Lung (tissue), 16 donors: ENCODE measurements around the gene CD59. TPM values are rescaled to one million over a fixed set of nuclear protein-coding genes. Genes with fewer than 3 reads are reported as not detected.

ENCODE experiments used
- ATAC-seq: fragments of 200-7000 bp; cut with Tn5 transposase; one replicate; pipeline ENCODE4 v1.9.1; 2020; ENCODE audit warnings: moderate number of reproducible peaks; ENCODE audit not compliant: insufficient read depth, low FRiP score
- DNase-seq, 3 donors: peaks; one replicate each; pipeline ENCODE4 v3.0.0-alpha.2; 2013 to 2017
- H3K27ac ChIP-seq, 2 donors: one replicate each; pipeline ENCODE4 v1.5.1; 2013; ENCODE audit warnings: mild to moderate bottlenecking in 2 of 2, moderate library complexity in 2 of 2, control low read depth in 1 of 2, inconsistent platforms in 1 of 2, low read depth in 1 of 2, low read length in 1 of 2
- H3K27me3 ChIP-seq, 3 donors: one replicate each; pipeline ENCODE4 v1.5.1; 2013; ENCODE audit warnings: low read length in 2 of 3; ENCODE audit not compliant: control insufficient read depth in 3 of 3, insufficient read depth in 3 of 3
- H3K36me3 ChIP-seq, 4 donors: one replicate each; pipeline ENCODE4 v1.5.1; 2013; ENCODE audit warnings: low read length in 4 of 4, mild to moderate bottlenecking in 1 of 4, moderate library complexity in 1 of 4; ENCODE audit not compliant: control insufficient read depth in 4 of 4, insufficient read depth in 4 of 4
- H3K4me1 ChIP-seq, 5 donors: one replicate each; pipeline ENCODE4 v1.5.1; 2013; ENCODE audit warnings: low read length in 5 of 5, mild to moderate bottlenecking in 2 of 5, moderate library complexity in 1 of 5; ENCODE audit not compliant: control insufficient read depth in 5 of 5, insufficient read depth in 5 of 5
- H3K4me3 ChIP-seq: one replicate; pipeline ENCODE4 v1.5.1; 2013; ENCODE audit warnings: mild to moderate bottlenecking, control low read depth, moderate library complexity
- H3K9ac ChIP-seq, 2 donors: one replicate each; pipeline ENCODE4 v1.5.1; 2013; ENCODE audit warnings: low read length in 2 of 2, control low read depth in 1 of 2; ENCODE audit not compliant: insufficient read depth in 1 of 2
- H3K9me3 ChIP-seq, 4 donors: one replicate each; pipeline ENCODE4 v1.5.1; 2013; ENCODE audit warnings: low read length in 3 of 4, mild to moderate bottlenecking in 1 of 4, moderate library complexity in 1 of 4; ENCODE audit not compliant: control insufficient read depth in 4 of 4, insufficient read depth in 3 of 4
- WGBS, 2 donors: extraction: QIAGEN DNeasy Blood & Tissue Kit; methylation state at CpG; one replicate each; pipeline ENCODE4 v1.1.7; 2013; 5-methylcytosine and 5-hydroxymethylcytosine counted together
- long read RNA-seq, 5 donors: transcript quantifications; one replicate each; lab custom pipeline, GENCODE V29; 2026
- polyA plus RNA-seq, 2 donors: library from polyadenylated mRNA; stranded (reverse); fragments of 200-250 nt; gene quantifications; one replicate each; pipeline ENCODE4 v1.2.1, GENCODE V29; 2013
- total RNA-seq, 2 donors: library from RNA; depleted of rRNA in 1 of 2; stranded (reverse); fragments of >200 nt in 1 of 2; gene quantifications; one replicate each; pipeline ENCODE4 v1.2.1, GENCODE V29; 2014 to 2021
- TF ChIP-seq, protein P1 (sequence below): IDR thresholded peaks from 2 replicates; pipeline ENCODE4 v1.5.1; 2012; ENCODE audit warnings: mild to moderate bottlenecking; ENCODE audit errors: control extremely low read depth, extremely low read depth
- donor health status: control.
- donor health status: control.
- donor health status: Bipolar disorder and iron deficiency.
- donor health status: healthy.
- donor health status: DM: yes; HTN: yes; CAD: no.

Gene CD59, protein sequence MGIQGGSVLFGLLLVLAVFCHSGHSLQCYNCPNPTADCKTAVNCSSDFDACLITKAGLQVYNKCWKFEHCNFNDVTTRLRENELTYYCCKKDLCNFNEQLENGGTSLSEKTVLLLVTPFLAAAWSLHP
- 100 to 1,000 TPM; 457 to 833 TPM for total RNA-seq
- polyA plus RNA-seq: 100 to 1,000 TPM; 215 to 620 TPM
- long read RNA-seq, donor 1, full-length matches to known transcripts: 68 of 79 reads
- long read RNA-seq, donor 1, partial matches to known transcripts: 11 of 79 reads
- long read RNA-seq, donor 1, other reads (novel, unspliced or antisense): 0 of 79 reads
- long read RNA-seq, donor 2, full-length matches to known transcripts: 33 of 33 reads
- long read RNA-seq, donor 2, partial matches to known transcripts: 0 of 33 reads
- long read RNA-seq, donor 2, other reads (novel, unspliced or antisense): 0 of 33 reads
- long read RNA-seq, donor 3, full-length matches to known transcripts: 57 of 57 reads
- long read RNA-seq, donor 3, partial matches to known transcripts: 0 of 57 reads
- long read RNA-seq, donor 3, other reads (novel, unspliced or antisense): 0 of 57 reads
- long read RNA-seq, donor 4, full-length matches to known transcripts: 28 of 28 reads
- long read RNA-seq, donor 4, partial matches to known transcripts: 0 of 28 reads
- long read RNA-seq, donor 4, other reads (novel, unspliced or antisense): 0 of 28 reads
- long read RNA-seq, donor 5, full-length matches to known transcripts: 80 of 85 reads
- long read RNA-seq, donor 5, partial matches to known transcripts: 5 of 85 reads
- long read RNA-seq, donor 5, other reads (novel, unspliced or antisense): 0 of 85 reads

DNA sequence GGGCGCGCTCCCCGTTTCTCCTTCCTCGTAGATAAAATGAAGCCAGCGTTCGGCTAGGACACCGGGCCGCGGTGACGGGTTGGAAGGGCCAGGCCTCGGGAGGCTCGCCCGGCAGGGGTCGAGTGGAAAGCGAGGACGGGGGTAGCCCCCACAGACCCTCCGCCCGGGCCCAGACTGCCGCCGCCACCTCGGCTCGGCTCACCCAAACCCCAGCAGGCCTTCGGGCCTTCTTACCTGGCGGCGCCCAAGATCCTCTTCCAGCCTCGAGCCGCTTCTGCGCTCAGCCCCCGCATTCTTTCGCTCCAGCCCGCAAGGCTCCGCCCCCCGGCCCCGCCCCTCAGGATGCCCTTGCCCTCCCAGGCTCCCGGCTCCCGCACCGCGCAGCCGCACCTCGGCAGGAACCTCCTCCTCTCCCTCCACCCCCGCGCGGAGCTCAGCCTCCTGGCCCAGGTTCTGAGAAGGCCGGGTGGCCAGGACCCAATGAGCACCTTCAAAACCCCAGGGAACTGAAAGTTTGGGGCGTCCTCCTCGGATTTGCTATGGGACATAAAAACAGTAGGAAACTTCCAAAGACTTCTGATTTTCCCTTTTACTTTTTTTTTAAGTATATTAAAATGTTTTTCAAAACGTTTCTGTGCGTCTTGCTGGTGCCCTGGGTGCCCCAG is at the start of gene CD59:
TSS of gene CD59 (minus strand) at position 276 of the 665 bp plus-strand sequence. CDS start 13,978 bp downstream, outside the sequence.
- TF ChIP-seq, protein P1, sequence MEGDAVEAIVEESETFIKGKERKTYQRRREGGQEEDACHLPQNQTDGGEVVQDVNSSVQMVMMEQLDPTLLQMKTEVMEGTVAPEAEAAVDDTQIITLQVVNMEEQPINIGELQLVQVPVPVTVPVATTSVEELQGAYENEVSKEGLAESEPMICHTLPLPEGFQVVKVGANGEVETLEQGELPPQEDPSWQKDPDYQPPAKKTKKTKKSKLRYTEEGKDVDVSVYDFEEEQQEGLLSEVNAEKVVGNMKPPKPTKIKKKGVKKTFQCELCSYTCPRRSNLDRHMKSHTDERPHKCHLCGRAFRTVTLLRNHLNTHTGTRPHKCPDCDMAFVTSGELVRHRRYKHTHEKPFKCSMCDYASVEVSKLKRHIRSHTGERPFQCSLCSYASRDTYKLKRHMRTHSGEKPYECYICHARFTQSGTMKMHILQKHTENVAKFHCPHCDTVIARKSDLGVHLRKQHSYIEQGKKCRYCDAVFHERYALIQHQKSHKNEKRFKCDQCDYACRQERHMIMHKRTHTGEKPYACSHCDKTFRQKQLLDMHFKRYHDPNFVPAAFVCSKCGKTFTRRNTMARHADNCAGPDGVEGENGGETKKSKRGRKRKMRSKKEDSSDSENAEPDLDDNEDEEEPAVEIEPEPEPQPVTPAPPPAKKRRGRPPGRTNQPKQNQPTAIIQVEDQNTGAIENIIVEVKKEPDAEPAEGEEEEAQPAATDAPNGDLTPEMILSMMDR: no peak
- DNase-seq (peak; percentile 94 to 95 (median 95)), ATAC-seq (peak; percentile 88)
- Histone ChIP-seq H3K9ac (peak within 1 kb of the TSS; percentile 68 to 94), H3K27me3 (no peaks in the 10 kb centered on the region), H3K36me3 (peaks cover 0 to 3% (median 0%) of the 10 kb centered on the region in 4 donors), H3K4me3 (peak within 1 kb of the TSS; percentile 95), H3K27ac (peak within 1 kb of the TSS; percentile 97 to 98), H3K4me1 (peaks cover 9 to 35% (median 19%) of the 10 kb centered on the region in 5 donors), H3K9me3 (no peaks in the 10 kb centered on the region)
- WGBS, 2 donors: 1 to 2% methylated on average over 38 to 48 of the region's 48 CpGs

DNA sequence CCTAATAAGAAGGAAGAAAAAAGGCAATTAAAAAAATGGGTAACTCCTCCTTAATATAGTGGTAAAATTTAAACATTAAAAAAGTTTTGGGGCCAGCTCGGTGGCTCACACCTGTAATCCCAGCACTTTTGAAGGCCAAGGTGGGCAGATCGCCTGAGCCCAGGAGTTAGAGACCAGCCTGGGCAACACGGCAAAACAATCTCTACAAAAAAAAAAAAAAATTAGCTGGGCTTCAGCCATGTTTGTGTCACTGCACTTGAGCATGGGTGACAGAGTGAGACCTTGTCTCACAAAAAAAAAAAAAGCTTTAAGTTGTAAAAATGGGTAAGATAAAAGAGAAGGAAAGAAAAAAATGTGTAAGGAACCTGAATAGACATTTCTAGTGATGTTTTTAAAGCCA is 49.4 kb upstream of the CD59 start:
- Histone ChIP-seq H3K27me3 (peaks cover 0 to 4% (median 3%) of the 10 kb centered on the region in 3 donors), H3K4me3 (no peak overlapping the region), H3K4me1 (peaks cover 0 to under 1% (median 0%) of the 10 kb centered on the region in 5 donors), H3K9ac (no peak overlapping the region), H3K36me3 (no peaks in the 10 kb centered on the region), H3K27ac (no peak overlapping the region), H3K9me3 (no peaks in the 10 kb centered on the region)
- no peak for DNase-seq
- TF ChIP-seq, protein P1: no peak
- no peak for ATAC-seq
- 83 to 88% methylated on average over 3 of the region's 3 CpGs for WGBS, 2 donors

DNA sequence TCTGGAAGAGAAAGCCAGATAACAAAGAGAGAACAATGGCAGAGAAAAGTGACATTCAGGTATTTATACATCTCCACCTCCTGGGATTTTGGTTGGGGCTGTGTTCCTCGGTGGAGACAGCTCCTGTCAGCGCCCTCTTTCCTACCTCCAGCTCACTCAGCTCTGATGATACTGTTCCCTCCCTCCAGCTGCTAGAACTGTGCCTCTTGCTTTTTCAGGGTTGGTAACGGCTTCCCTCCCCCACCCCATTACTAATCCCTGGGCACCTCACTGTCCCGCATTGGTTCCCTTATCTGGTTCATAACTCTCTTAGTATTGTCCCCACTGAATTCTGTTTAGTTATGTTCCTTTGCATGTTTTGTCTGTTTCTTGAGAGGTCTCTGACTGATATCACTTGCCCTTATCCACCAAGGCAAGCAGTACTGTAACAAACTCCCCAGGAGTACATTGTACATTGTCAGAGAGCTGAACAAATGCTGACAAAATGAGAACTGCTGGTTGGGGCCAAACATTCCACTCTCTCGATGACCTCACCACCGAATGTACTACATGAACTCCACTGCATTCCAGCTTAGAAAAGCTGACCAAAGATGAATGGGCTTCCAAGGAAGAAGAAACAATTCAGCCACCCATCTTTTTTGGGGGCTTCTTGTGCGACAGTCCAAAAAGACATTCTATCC is 43.8 kb upstream of the CD59 start:
- Histone ChIP-seq H3K36me3 (no peaks in the 10 kb centered on the region), H3K9me3 (no peaks in the 10 kb centered on the region), H3K4me1 (peaks cover 0 to 23% (median 8%) of the 10 kb centered on the region in 5 donors), H3K27ac (peak overlapping the region in 1 of 2 donors; percentile 10), H3K4me3 (no peak overlapping the region), H3K27me3 (peaks cover 0 to 9% (median 0%) of the 10 kb centered on the region in 3 donors), H3K9ac (no peak overlapping the region)
- ATAC-seq (no peak), DNase-seq (peak; percentile 45 to 64 (median 53))
- WGBS, 2 donors: 68 to 79% methylated on average over 7 of the region's 7 CpGs
- TF ChIP-seq, protein P1: no peak
